Lower leg skin (tissue), 3 donors: ENCODE data around the gene ZNF75A.

Source experiments
- POLR2A ChIP-seq, 2 donors: fragments of 450-650 bp; IDR thresholded peaks; one replicate each; pipeline ENCODE4 v1.6.1; 2016 to 2017; ENCODE audit warnings: antibody characterized with exemption in 2 of 2, mild to moderate bottlenecking in 1 of 2, moderate library complexity in 1 of 2
- TF ChIP-seq, protein P1 (sequence below), 3 donors: fragments of 450-650 bp; IDR thresholded peaks; one replicate each; pipeline ENCODE4 v1.5.1; 2016; ENCODE audit warnings: antibody characterized with exemption in 3 of 3, mild to moderate bottlenecking in 3 of 3, moderate library complexity in 2 of 3

DNA sequence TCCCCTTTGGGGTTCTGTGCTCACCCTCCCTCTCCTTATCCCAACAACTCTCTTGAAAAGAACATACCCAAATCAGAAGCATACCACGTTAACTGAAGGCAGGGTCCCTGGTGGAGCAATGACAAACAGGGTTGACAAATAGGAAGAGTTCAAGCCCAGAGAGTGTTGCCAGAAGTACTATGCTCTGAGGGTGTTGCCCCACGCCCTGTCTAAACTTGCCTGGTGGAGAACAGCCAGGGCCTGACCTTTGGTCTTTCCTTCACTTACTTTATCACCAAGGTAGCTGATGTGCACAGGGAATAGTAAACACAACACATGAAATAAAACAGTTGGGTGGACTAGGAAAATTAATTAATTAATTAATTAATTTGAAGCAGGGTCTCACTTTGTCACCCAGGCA is 23.3 kb downstream of the ZNF75A start:
- TF ChIP-seq, protein P1, sequence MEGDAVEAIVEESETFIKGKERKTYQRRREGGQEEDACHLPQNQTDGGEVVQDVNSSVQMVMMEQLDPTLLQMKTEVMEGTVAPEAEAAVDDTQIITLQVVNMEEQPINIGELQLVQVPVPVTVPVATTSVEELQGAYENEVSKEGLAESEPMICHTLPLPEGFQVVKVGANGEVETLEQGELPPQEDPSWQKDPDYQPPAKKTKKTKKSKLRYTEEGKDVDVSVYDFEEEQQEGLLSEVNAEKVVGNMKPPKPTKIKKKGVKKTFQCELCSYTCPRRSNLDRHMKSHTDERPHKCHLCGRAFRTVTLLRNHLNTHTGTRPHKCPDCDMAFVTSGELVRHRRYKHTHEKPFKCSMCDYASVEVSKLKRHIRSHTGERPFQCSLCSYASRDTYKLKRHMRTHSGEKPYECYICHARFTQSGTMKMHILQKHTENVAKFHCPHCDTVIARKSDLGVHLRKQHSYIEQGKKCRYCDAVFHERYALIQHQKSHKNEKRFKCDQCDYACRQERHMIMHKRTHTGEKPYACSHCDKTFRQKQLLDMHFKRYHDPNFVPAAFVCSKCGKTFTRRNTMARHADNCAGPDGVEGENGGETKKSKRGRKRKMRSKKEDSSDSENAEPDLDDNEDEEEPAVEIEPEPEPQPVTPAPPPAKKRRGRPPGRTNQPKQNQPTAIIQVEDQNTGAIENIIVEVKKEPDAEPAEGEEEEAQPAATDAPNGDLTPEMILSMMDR (IDR thresholded peaks at IDR 0.05), result no peak
- no peak for TF ChIP-seq POLR2A (IDR thresholded peaks at IDR 0.05)
